Stimulated activated CD8-positive, alpha-beta memory T cell treated with anti-CD3 and anti-CD28 coated beads, Interleukin-4, amount 100 ng/mL, for 4 hours (primary cell): ENCODE results near the gene COMMD1.
"Not testable (repeated sequence)": the region's sequence is repeated elsewhere in the genome, so short reads cannot be mapped to it uniquely, and the experiment has no call there.

Source experiments
- DNase-seq, 2 donors: peaks; one replicate each; pipeline ENCODE4 v3.0.0-alpha.2; 2020; ENCODE audit warnings: low read depth in 2 of 2, low spot score in 1 of 2

Gene COMMD1

DNA sequence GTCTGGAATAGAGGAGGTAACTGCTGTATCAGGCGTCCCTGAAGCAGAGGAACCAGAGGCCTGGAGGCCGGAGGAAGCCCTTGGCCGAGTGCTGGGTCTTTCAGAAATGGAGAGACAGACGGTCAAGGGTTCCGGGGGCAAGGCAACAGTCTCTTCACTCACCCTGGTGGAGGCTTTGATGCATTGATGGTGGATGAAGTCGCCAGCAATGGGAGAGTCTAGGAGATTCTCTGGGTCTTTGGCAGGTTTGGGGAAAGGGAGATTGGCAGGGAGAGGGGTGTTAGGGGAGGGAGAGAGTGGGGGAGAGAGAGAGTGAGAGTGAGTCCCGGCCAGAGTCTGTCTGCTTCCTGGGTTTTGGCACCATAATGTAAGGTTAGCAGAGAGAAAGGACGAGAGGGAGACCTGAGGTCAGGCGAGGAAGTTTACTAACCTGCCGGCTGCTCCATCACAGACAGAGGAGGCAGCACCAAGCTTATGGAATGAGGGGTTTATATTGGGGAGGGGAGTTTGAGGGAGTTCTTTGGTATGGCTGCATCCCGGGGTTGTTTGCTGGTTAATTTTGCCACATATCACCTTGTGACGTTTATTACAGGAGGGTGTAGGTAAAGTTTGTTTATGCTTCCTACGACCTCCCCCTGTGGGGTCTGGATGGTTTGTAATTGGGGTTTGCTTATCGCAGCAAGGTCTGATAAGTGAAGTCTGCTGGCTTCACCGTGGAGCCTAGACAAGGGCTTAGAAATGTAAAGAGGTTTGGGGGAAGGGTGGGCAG, 19.6 kb downstream of the COMMD1 start:
- no peak for DNase-seq

DNA sequence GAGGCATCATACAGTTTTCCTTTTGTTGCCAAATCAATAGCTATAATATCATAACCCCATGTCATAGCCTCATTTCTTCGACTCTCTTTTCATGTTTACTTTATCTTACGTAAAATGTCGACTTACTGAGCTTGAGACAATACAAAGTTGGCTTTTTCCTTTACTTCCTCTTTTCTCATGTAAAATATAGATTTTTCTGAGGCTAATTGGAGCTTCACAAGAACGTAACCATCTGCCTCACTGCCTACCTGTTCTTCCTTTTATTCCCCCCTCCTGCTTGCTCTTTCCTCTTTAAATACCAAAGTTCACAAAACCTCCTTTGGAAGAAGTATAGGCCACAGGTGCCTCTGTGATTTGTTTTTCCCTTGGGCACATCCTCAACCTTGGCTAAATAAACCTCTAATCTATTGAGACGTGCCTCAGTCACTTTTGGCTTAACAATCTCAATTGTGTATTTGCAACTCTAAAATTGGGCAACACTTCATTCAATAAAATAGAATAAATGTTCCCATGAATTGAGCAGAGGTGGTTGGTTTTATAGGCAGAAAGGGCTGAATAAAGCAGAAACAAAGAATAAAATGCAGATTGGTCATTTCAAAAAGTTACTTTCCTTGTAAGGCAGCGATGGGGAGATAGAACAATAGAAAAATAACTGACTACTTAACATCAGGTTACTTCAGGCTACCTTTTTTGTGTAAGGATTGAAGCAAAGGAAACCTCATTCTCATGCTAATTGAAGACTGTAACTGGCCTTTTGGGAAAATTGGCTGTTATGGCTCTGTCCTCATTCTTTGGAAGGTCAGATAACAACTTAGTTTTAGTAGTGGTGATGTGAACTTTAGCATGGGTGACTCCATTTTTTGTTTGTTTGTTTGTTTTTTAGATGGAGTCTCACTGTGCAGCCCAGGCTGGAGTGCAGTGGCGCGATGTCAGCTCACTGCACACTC, 21.3 kb downstream of the COMMD1 start:
- DNase-seq: no peak

- no peak for DNase-seq
Observed at GRCh38 chr2:61928826-61929461, 23.5 kb downstream of the COMMD1 start.

GRCh38 chr2:61937098-61937497, 31.6 kb downstream of the COMMD1 start:
- DNase-seq: no peak

GRCh38 chr2:61937886-61938285, 32.4 kb downstream of the COMMD1 start:
- DNase-seq: no peak

GRCh38 chr2:61938511-61938910, 33.0 kb downstream of the COMMD1 start:
- DNase-seq: no peak

DNA sequence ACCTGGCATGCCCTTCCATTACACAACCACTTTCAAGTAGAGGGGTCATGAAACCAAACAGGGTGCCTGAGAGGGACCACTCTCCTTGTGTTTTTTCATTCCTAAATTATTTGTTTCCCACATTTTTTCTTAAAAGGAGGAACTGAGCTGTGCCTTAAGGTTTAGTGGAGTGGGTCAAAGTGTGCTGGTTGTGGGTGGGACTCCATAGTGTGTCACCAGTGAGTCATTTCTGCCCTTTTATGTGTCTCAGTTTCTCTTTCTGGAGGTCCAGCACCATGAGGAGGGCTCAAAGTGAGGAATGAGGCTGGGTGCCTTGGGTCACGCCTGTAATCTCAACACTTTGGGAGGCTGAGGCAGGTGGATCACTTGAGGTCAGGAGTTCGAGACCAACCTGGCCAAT, 37.8 kb downstream of the COMMD1 start:
- no peak for DNase-seq

- DNase-seq: no peak
Observed at GRCh38 chr2:61946666-61947065, 41.2 kb downstream of the COMMD1 start.

DNA sequence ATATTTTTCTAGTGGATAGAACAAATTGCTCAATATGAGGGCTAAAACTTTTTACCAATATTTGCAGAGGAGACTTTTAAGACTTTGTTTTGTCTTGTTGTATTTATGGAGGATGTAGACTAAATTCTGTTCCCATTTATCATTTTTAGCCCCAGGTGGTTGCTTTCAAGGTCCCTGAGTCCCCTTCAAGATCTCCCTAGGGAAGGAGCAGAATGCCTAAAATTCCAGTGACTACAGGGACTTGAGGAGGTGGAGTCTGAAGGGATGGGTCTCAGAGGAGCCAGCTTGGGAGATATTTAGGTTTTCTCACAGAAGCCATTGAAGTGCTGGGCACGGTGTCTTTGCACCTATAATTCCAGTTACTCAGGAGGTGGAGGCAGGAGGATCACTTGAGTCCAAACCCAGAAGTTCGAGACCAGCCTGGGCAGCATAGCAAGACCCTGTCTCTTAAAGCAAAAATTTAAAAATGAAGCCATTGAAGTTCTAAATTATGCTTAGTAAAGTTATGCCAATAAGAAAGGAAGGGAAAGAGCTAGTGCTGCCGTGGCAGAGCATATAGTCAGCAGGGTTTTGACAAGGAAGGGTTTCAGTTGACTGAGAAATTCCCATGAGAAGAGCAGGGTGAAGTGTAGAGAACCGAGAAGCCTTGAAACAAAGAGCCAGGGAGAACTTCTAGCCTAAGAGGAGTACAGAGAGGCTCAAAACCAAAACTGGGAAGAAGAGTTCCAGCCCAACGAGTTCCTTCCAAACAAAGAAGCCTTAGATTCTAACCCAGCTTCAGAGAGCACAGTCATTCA, 43.4 kb downstream of the COMMD1 start:
- DNase-seq: no peak

DNA sequence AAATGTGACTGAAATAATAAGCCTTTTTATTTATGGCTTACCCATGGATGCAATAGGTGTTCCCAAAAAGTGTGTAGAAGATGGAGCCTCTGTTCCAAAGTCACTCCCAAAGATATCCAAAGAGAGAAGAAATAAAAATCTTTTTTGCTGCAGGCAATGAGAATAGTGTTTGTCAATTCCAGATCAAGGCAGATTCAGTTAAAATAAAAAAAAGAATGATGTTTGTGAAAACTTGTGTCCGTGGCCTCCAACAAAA, 43.9 kb downstream of the COMMD1 start:
- no peak for DNase-seq

GRCh38 chr2:61949714-61950560, 44.5 kb downstream of the COMMD1 start:
- no peak for DNase-seq

- no peak for DNase-seq
Observed at GRCh38 chr2:61950571-61951315, 45.3 kb downstream of the COMMD1 start.

- DNase-seq: no peak
Observed at GRCh38 chr2:61951881-61952280, 46.4 kb downstream of the COMMD1 start.

DNA sequence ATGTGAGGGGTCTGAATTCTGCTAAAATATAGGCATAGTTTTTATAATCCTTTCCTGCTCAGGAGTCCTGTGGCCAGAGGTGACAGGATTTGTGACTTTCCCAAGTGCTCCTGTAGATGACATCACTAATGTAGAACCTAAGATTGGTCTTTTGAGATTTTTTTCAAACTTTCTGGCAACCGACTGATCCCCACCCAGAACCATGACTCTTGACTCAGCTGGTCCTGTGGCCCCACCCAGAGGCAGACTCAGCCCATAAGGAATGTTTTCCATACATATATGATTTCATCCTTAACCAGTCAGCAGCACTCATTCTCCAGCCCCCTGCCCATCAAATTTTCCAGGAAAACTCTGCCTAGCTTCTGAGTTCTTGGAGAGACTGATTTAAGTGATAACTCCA, 46.8 kb downstream of the COMMD1 start:
- DNase-seq: no peak

DNA sequence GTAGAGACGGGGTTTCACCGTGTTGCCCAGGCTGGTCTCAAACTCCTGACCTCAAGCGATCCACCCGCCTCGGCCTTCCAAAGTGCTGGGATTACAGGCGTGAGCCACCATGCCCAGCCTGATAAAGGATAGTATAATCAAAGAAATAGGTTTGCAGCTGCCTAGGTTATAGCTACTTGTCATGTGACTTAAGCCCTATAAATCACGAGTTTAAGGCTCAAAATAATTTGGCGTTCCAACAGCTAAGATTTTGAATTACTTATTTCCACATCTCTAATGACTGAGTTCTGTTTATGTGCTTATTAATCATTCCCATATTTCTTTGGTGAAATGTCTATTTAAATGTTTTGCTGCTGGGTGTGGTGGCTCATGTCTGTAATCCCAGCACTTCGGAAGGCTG, 49.4 kb downstream of the COMMD1 start:
- not testable (repeated sequence) for DNase-seq

DNA sequence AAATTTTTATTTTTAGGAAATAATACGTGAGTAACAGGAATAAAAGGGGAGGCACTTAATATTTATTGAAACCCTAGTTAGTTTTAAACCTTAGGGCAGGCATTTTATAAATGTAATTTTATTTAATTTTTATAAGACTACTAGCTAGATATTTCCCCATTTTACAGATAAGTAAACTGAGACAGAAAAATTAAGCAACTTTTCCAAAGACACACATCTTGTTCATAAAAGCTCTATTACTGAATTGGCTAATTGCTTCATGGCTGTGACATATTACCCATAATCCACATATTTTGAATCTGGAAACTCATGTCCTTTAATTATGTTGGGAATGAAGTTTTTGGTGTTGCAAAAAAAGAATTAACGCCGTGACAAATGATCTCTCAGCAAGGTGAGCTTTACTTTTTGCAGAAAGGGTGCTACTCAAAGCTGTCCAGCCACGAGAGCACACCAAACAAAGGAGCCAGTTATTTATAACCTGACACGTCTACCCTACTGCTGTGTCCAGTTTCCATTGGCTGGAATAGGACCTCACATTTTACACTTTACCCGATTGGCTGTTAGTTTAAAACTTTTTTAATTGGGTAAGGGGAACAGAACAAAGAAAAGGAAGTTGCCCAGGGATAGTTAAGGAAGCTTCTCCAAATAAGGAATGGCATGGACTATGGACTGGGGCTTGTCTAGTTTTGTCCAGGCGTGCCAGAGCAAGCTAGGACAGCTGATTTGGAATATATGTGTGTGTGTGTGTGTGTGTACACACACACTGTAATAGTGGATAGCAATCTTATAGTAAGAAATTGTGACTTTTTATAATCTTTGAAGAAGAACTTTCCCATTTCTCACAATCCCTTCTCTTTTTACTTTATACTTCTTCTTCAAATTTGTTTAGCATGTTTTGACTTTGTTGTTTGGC, 54.2 kb downstream of the COMMD1 start:
- no peak for DNase-seq

DNA sequence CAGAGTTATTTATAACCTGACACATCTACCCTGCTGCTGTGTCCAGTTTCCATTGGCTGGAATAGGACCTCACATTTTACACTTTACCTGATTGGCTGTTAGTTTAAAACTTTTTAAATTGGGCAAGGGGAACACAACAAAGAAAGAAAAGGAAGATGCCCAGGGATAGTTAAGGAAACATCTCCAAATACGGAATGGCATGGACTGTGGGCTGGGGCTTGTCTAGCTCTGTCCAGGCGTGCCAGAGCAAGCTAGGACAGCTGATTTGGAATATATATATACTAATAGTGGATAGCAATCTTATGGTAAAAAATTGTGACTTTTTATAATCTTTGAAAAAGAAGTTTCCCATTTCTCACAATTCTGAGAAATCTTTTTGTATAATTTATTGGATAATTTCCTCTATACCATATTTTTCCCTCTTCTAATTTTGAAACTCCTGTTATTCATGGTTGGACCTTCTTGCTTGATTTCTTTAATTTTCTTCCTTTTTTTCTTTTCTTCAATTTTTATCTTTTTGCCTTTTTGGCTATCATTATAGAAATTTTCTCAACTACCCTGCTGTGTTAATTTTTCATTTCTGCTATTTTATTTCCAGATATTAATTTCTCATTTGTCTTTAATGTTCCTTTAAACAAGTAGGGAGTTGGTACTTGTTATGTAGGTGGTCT, 55.9 kb downstream of the COMMD1 start:
- no peak for DNase-seq
